Measurements from ENCODE around the gene SFMBT2. TPM values are rescaled to one million over a fixed set of nuclear protein-coding genes. Genes with fewer than 3 reads are reported as not detected.
A peak's percentile ranks its signal among the peaks of the same experiment; 100 is the strongest.
"Not testable (repeated sequence)": the region's sequence is repeated elsewhere in the genome, so short reads cannot be mapped to it uniquely, and the experiment has no call there.

The SFMBT2 gene
- total and polyA plus RNA-seq, 5 donors from 2014 or later = 1.3 to 21.2 (median 1.6) TPM

DNA sequence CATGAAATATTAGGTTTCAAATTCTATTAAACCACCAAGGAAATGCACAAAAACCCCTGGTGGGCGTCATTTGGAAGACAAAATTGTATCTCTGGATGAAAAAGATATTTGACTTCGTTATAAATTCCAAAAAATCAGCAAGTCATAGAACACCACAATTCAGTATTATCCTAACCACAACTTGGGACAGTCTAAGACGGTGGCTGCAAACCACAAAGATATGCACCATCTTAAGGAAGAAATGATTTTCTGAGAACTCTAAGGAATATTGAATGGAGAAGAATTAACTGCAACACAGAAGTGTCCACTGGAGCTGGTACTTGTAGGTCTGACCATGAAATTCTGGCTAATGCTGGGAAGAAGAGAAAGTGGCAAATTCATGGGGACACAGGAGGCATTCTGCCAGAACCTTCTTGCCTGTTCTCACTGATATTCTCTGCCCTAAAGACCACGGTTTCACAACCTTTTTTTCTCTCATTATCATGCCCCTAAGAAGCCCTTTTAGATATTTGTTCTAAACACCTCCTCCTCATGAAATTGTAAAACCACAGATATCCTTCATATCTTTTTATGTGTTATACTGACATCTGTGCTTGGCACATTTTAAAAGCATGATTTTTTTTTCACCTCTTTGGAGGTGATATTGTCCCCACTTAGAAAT lies 92.9 kb downstream of the SFMBT2 start:
- peak overlapping the region in 1 of 3 donors; percentile 36 for H3K27ac Mint-ChIP-seq
- no peak for ATAC-seq (ENCODE audit: low read depth in 2 of 2)
- peaks cover 24 to 56% (median 55%) of the 10 kb centered on the region in 4 donors for H3K4me1 Mint-ChIP-seq

DNA sequence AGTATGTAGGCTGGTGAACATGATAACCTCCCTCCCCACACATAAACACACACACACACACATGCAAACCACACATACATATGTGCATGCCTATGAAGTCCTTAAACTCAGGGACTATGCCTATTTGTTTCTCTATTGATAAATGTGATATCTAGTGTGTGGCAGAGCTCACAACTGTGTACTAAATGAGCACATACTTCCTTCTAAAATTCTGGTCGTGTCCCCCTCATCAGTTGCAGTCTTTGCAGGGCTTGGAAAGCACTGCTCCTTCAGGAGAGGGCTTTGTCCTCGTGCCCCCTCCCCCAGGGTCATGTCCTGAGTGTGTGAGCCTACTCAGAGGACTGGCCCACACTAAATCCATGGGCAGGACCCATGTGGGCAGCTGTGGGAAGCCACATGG lies 94.0 kb downstream of the SFMBT2 start:
- no peaks in the 10 kb centered on the region for H3K27me3 Mint-ChIP-seq

More for the DNA sequence above, 92.9 kb downstream of the SFMBT2 start:
- H3K36me3 ChIP-seq (ENCODE audit: control insufficient read depth, insufficient read depth, low read length) = no peaks in the 10 kb centered on the region
- H3K4me1 ChIP-seq (ENCODE audit: control insufficient read depth, insufficient read depth, low read length, poor library complexity, severe bottlenecking) = peaks cover 3% of the 10 kb centered on the region
- no peaks in the 10 kb centered on the region for H3K27me3 ChIP-seq (ENCODE audit: control insufficient read depth, insufficient read depth, low read length)
- Mint-ChIP-seq H3K36me3 (peaks cover 8% of the 10 kb centered on the region), H3K4me3 (no peak overlapping the region), H3K9me3 (peaks cover 0 to 7% (median 0%) of the 10 kb centered on the region in 7 donors), H3K27me3 (no peaks in the 10 kb centered on the region)
- no peaks in the 10 kb centered on the region for H3K9me3 ChIP-seq (ENCODE audit: control insufficient read depth in 2 of 2, low read length in 2 of 2)
- no peak overlapping the region for H3K27ac ChIP-seq (ENCODE audit: insufficient read depth, low read length, poor library complexity, severe bottlenecking)
- DNase-seq = no peak
- H3K4me3 ChIP-seq (ENCODE audit: low read depth, low read length) = no peak overlapping the region

DNA sequence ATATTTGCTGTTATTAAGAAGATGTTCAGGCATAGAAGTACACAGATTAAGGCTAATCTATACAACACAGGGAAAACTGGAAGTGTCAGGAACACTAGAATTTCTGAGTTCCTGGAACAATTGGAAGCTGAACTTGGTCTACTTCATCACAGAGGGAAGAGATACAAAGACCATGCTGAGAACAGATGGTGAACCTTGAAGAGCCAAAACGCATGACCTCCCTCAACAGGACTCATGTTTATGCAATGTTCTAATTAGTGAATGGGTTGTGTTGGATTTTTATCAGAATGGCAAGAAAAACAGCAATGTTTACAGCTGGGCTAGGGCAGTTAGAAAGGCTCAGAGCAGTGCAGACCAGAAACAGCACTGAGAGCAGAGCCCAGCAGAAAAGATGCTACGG lies 94.9 kb downstream of the SFMBT2 start:
- H3K9me3 ChIP-seq (ENCODE audit: control insufficient read depth in 2 of 2, low read length in 2 of 2) = no peaks in the 10 kb centered on the region
- no peaks in the 10 kb centered on the region for H3K27me3 Mint-ChIP-seq
- no peak for ATAC-seq (ENCODE audit: low read depth in 2 of 2)
- no peaks in the 10 kb centered on the region for H3K27me3 ChIP-seq (ENCODE audit: control insufficient read depth, insufficient read depth, low read length)
- H3K36me3 Mint-ChIP-seq = no peaks in the 10 kb centered on the region
- no peak overlapping the region for H3K4me3 Mint-ChIP-seq
- no peaks in the 10 kb centered on the region for H3K9me3 Mint-ChIP-seq
- no peak for DNase-seq
- H3K27ac Mint-ChIP-seq = peak overlapping the region in 2 of 3 donors; percentile 31 to 72
- H3K27ac ChIP-seq (ENCODE audit: insufficient read depth, low read length, poor library complexity, severe bottlenecking) = no peak overlapping the region
- peaks cover 3% of the 10 kb centered on the region for H3K4me1 ChIP-seq (ENCODE audit: control insufficient read depth, insufficient read depth, low read length, poor library complexity, severe bottlenecking)
- H3K4me1 Mint-ChIP-seq = peaks cover 24 to 60% (median 56%) of the 10 kb centered on the region in 4 donors
- H3K36me3 ChIP-seq (ENCODE audit: control insufficient read depth, insufficient read depth, low read length) = no peaks in the 10 kb centered on the region
- H3K4me3 ChIP-seq (ENCODE audit: low read depth, low read length) = no peak overlapping the region

More for the DNA sequence above, 94.0 kb downstream of the SFMBT2 start:
- H3K9me3 Mint-ChIP-seq = no peaks in the 10 kb centered on the region
- Histone ChIP-seq H3K4me3 (ENCODE audit: low read depth, low read length) (no peak overlapping the region), H3K27me3 (ENCODE audit: control insufficient read depth, insufficient read depth, low read length) (no peaks in the 10 kb centered on the region), H3K36me3 (ENCODE audit: control insufficient read depth, insufficient read depth, low read length) (no peaks in the 10 kb centered on the region), H3K9me3 (ENCODE audit: control insufficient read depth in 2 of 2, low read length in 2 of 2) (no peaks in the 10 kb centered on the region), H3K4me1 (ENCODE audit: control insufficient read depth, insufficient read depth, low read length, poor library complexity, severe bottlenecking) (peaks cover 3% of the 10 kb centered on the region), H3K27ac (ENCODE audit: insufficient read depth, low read length, poor library complexity, severe bottlenecking) (no peak overlapping the region)
- no peaks in the 10 kb centered on the region for H3K36me3 Mint-ChIP-seq
- no peak for DNase-seq
- peak overlapping the region in 1 of 4 donors; percentile 32 for H3K4me3 Mint-ChIP-seq
- H3K4me1 Mint-ChIP-seq = peaks cover 24 to 56% (median 55%) of the 10 kb centered on the region in 4 donors
- H3K27ac Mint-ChIP-seq = peak overlapping the region in 1 of 3 donors; percentile 3
- ATAC-seq (ENCODE audit: low read depth in 2 of 2) = no peak

DNA sequence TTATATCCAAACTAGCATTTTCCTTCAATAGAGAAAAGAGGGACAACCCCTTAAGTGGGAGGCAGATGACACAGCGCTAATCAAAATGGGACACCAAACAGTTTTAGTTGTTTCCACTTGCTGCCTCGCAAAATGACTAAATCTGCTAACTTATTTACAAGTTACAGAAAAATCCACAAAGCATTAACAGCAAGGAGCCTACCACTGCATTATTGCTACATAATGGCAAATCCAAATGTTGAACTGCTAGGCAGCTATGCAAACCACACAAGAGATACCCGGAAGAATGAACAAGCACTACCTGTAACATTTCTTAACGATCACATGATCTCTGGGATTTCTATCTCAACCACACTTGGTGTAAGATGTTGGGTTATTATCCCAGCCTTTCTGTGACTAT lies 96.7 kb downstream of the SFMBT2 start:
- Mint-ChIP-seq H3K36me3 (no peaks in the 10 kb centered on the region), H3K4me1 (peaks cover 24 to 47% (median 43%) of the 10 kb centered on the region in 4 donors), H3K27me3 (no peaks in the 10 kb centered on the region), H3K9me3 (no peaks in the 10 kb centered on the region), H3K4me3 (no peak overlapping the region), H3K27ac (peak overlapping the region in 2 of 3 donors; percentile 51 to 81)
- Histone ChIP-seq H3K4me3 (ENCODE audit: low read depth, low read length) (no peak overlapping the region), H3K36me3 (ENCODE audit: control insufficient read depth, insufficient read depth, low read length) (no peaks in the 10 kb centered on the region), H3K27ac (ENCODE audit: insufficient read depth, low read length, poor library complexity, severe bottlenecking) (no peak overlapping the region), H3K4me1 (ENCODE audit: control insufficient read depth, insufficient read depth, low read length, poor library complexity, severe bottlenecking) (peaks cover 1% of the 10 kb centered on the region), H3K9me3 (ENCODE audit: control insufficient read depth in 2 of 2, low read length in 2 of 2) (no peaks in the 10 kb centered on the region), H3K27me3 (ENCODE audit: control insufficient read depth, insufficient read depth, low read length) (no peaks in the 10 kb centered on the region)
- DNase-seq = no peak
- ATAC-seq (ENCODE audit: low read depth in 2 of 2) = no peak

DNA sequence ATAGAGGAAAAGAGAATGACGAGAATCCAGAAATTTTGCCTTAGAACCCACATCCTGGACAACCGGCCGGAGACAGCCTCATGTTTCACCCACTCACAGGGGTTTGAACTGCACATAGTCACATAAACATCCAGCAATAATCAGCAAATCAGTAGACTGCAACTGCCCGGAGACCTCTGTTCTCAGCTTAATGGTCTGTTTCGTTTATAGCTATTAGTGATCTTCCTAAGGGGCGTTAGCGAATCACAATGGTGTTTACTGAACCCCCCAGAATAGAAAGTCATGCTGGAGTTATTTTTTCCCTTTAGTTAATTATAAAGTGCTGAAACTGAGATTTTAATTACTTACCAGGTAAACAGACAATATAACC lies 98.4 kb downstream of the SFMBT2 start:
- H3K27me3 ChIP-seq (ENCODE audit: control insufficient read depth, insufficient read depth, low read length) = no peaks in the 10 kb centered on the region
- no peak overlapping the region for H3K27ac ChIP-seq (ENCODE audit: insufficient read depth, low read length, poor library complexity, severe bottlenecking)
- H3K36me3 ChIP-seq (ENCODE audit: control insufficient read depth, insufficient read depth, low read length) = no peaks in the 10 kb centered on the region
- no peaks in the 10 kb centered on the region for H3K4me1 ChIP-seq (ENCODE audit: control insufficient read depth, insufficient read depth, low read length, poor library complexity, severe bottlenecking)
- no peak for ATAC-seq (ENCODE audit: low read depth in 2 of 2)
- no peak overlapping the region for H3K4me3 Mint-ChIP-seq
- peaks cover 5% of the 10 kb centered on the region for H3K36me3 Mint-ChIP-seq
- H3K4me3 ChIP-seq (ENCODE audit: low read depth, low read length) = no peak overlapping the region
- H3K27ac Mint-ChIP-seq = no peak overlapping the region
- H3K27me3 Mint-ChIP-seq = no peaks in the 10 kb centered on the region
- DNase-seq = no peak
- no peaks in the 10 kb centered on the region for H3K9me3 ChIP-seq (ENCODE audit: control insufficient read depth in 2 of 2, low read length in 2 of 2)
- H3K4me1 Mint-ChIP-seq = peaks cover 12 to 38% (median 32%) of the 10 kb centered on the region in 4 donors
- H3K9me3 Mint-ChIP-seq = no peaks in the 10 kb centered on the region

DNA sequence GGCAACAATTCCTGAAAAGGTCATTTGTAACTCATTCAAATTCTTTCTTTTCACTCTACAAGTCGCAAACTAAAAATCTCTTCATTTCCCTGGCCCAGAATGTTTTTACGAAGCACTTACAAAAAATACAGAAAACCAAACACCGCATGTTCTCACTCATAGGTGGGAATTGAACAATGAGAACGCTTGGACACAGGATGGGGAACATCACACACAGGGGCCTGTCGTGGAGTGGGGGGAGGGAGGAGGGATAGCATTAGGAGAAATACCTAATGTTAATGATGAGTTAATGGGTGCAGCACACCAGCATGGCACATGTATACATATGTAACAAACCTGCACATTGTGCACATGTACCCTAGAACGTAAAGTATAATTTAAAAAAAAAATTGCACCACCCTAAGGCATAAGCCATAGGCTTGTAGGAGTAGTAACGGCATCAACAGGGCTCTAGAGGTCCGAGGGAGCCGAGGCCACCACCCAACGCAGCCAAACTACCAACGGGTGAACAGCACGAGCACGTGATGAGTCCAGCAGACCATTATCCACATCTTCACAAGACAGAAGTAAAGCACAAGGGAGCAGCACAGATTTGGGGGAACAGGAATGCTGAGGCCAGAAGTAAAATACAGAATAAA lies 98.9 kb downstream of the SFMBT2 start:
- H3K4me3 Mint-ChIP-seq; H3K27ac ChIP-seq (ENCODE audit: insufficient read depth, low read length, poor library complexity, severe bottlenecking); ATAC-seq (ENCODE audit: low read depth in 2 of 2); H3K27me3 ChIP-seq (ENCODE audit: control insufficient read depth, insufficient read depth, low read length); DNase-seq; H3K36me3 ChIP-seq (ENCODE audit: control insufficient read depth, insufficient read depth, low read length); H3K4me3 ChIP-seq (ENCODE audit: low read depth, low read length); H3K9me3 Mint-ChIP-seq; H3K9me3 ChIP-seq (ENCODE audit: control insufficient read depth in 2 of 2, low read length in 2 of 2); H3K4me1 ChIP-seq (ENCODE audit: control insufficient read depth, insufficient read depth, low read length, poor library complexity, severe bottlenecking); H3K27ac Mint-ChIP-seq; H3K27me3 Mint-ChIP-seq; H3K36me3 Mint-ChIP-seq: not testable (repeated sequence)
- H3K4me1 Mint-ChIP-seq = peaks cover 12 to 41% (median 32%) of the 10 kb centered on the region in 4 donors

DNA sequence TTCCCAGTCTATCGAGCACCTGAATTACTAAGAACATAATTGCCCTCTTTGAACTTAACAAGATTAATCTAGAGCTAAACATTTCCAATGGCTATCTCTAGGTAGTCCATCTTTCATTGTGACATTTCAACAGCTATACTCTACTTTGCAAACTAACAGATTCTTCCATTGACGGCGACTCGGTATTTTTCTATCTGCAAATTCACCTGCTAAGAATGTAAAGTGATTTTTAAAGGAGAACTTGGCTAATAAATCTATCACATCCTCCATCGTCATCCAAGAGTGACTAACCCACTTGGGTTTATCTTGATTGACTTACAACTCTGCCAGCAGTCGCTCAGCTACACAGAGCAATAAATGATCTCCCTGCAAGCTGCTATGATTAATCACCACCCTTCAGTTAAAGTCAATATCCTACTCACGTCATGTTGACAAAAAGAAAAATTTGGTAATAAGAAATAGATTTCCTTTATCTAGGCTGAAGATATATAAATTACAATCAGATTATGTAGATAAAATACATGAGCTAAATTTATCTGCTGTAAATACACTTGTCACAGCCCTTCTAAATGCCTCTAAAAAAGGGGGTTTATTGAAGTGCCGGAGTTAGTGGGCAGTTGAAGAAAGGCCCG lies 99.5 kb downstream of the SFMBT2 start:
- Mint-ChIP-seq H3K27ac (no peak overlapping the region), H3K27me3 (no peaks in the 10 kb centered on the region), H3K4me3 (no peak overlapping the region), H3K4me1 (peaks cover 12 to 36% (median 31%) of the 10 kb centered on the region in 4 donors), H3K9me3 (no peaks in the 10 kb centered on the region), H3K36me3 (peaks cover 5% of the 10 kb centered on the region)
- H3K36me3 ChIP-seq (ENCODE audit: control insufficient read depth, insufficient read depth, low read length) = no peaks in the 10 kb centered on the region
- H3K27me3 ChIP-seq (ENCODE audit: control insufficient read depth, insufficient read depth, low read length) = no peaks in the 10 kb centered on the region
- no peak overlapping the region for H3K4me3 ChIP-seq (ENCODE audit: low read depth, low read length)
- H3K4me1 ChIP-seq (ENCODE audit: control insufficient read depth, insufficient read depth, low read length, poor library complexity, severe bottlenecking) = no peaks in the 10 kb centered on the region
- no peaks in the 10 kb centered on the region for H3K9me3 ChIP-seq (ENCODE audit: control insufficient read depth in 2 of 2, low read length in 2 of 2)
- H3K27ac ChIP-seq (ENCODE audit: insufficient read depth, low read length, poor library complexity, severe bottlenecking) = no peak overlapping the region
- ATAC-seq (ENCODE audit: low read depth in 2 of 2) = no peak
- DNase-seq = no peak
